SW480 (cell line): ENCODE results near the gene RHOG.
"Not testable (repeated sequence)": the region's sequence is repeated elsewhere in the genome, so short reads cannot be mapped to it uniquely, and the experiment has no call there.

ENCODE experiments used
- DNase-seq: peaks from one replicate; pipeline ENCODE4 v3.0.0-alpha.2; 2016; ENCODE audit warnings: low spot score

The RHOG gene

DNA sequence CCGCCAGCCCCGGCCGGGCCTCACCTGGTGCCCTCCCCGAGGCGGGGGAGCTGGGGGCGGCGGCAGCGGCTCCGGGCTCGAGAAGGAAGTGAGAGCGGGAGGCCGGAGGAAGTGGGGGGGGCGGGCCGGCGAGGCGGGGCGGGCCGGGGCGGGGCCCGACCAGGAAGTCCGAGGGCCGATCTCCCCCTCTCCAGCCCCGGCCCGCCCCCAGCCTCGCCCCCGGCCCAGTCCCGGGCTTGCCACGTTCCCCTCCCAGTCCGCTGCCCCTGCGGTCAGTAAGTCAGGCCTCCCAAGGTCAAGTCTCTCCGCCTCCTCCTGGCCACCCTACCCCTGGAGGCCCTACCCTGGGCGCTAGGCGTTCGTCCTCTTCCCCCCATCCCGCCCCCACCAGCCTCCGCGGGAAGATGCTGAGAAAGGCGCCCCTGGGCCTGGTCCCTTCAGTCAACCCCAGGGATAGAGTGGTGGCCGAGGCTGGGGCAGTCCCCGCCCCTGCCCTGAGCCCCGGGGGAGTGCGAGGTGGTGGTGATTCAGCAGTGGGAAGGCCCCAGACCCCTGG lies at the start of gene RHOG:
TSS of gene RHOG (minus strand) at position 90 of the 556 bp plus-strand sequence. CDS start 12,821 bp downstream, outside the sequence.
- DNase-seq = no peak

GRCh38 chr11:3890014-3890413 lies 49.3 kb upstream of the RHOG start:
- DNase-seq = no peak

DNA sequence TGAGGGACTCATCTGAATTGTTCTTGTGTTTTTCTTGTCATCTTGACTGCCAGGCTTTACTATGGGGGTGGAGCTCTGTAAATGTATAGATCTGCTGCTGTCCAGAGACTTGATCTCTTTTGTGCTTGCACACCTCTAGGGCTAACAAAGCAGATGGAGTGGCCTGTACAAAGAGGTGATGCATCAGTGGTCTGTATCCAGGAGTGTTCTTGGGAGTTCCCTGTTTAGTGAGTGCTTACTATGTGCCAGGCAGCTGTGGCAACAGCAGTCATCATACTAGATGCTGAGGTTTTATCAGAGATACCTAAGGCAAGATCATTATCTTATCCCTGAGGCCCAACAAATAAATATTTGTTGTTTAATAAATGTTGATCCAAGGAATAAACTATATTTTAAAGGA lies 48.1 kb upstream of the RHOG start:
- no peak for DNase-seq

DNA sequence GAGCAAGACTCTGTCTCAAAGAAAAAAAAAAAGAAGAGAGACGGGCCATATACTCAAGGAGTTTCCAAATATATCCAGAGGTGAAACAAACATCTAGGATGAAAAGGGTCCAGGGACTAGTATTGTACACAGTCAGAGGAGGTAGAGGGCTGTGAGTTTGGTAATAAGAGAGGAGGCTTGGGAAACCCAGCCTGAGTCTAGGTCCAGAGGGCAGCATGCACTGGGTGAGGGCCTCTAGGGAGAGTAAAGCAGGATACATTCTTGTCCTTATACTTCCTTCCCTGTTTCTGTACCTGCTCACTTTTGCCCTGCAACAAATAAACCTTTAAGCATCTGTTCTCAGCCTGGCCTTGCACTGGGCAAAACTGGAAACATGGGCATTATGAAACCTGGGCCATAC lies 46.2 kb upstream of the RHOG start:
- no peak for DNase-seq

GRCh38 chr11:3885855-3886254 lies 45.1 kb upstream of the RHOG start:
- DNase-seq = peak; percentile 81

DNA sequence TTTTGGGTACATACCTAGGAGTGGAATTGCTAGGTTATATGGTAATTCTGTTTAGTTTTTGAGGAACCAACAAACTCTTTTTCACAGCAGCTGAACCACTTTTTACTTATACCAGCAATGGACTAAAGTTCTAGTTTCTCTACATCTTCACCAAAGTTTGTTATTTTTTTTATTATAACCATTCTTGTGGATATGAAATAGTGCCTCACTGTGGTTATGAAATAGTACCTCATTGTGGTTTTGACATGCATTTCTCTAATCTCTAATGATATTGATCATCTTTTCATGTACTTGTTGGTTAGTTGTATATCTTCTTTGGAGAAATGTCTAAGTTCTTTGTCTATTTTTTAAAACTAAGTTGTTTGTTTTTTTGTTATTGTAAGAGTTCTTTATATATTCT lies 41.9 kb upstream of the RHOG start:
- no peak for DNase-seq

DNA sequence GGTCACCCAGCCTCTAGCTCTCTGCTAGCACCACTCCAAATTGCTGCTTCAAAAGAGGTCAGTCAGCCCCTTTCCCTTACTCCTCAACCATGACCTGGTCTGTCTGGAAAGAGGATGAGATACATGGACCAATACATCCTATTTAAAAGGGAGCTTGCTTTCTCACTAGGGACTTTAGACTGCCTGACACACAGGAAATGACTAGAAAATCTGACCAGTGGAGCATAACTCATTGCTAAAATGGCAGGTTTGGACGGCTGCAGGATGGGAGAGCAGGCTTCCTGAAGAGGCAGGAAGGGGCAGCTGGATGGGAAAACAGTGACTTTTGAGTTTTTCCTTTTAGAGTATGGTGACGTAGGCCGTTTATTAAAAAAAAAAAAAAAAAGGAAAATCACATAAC lies 40.0 kb upstream of the RHOG start:
- DNase-seq = peak; percentile 37

GRCh38 chr11:3879967-3880542 lies 39.3 kb upstream of the RHOG start:
- DNase-seq = peak; percentile 21

- DNase-seq = no peak
These were observed 38.6 kb upstream of the RHOG start for GRCh38 chr11:3879216-3879966.

DNA sequence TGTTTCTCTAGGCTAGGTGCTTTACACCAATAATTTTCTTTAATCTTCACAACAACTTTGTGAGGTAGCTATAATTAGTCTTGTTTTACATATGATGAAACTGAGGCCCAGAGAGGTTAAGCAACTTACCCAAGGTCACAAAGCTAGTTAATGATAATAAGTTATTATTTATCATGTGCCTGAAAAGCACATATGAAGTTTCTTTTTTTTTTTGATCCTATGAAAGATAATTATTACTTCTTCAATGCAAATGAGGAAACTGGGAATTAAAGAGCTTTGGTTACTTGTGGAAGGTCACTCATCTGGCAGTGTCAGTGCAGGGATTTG lies 37.5 kb upstream of the RHOG start:
- no peak for DNase-seq

DNA sequence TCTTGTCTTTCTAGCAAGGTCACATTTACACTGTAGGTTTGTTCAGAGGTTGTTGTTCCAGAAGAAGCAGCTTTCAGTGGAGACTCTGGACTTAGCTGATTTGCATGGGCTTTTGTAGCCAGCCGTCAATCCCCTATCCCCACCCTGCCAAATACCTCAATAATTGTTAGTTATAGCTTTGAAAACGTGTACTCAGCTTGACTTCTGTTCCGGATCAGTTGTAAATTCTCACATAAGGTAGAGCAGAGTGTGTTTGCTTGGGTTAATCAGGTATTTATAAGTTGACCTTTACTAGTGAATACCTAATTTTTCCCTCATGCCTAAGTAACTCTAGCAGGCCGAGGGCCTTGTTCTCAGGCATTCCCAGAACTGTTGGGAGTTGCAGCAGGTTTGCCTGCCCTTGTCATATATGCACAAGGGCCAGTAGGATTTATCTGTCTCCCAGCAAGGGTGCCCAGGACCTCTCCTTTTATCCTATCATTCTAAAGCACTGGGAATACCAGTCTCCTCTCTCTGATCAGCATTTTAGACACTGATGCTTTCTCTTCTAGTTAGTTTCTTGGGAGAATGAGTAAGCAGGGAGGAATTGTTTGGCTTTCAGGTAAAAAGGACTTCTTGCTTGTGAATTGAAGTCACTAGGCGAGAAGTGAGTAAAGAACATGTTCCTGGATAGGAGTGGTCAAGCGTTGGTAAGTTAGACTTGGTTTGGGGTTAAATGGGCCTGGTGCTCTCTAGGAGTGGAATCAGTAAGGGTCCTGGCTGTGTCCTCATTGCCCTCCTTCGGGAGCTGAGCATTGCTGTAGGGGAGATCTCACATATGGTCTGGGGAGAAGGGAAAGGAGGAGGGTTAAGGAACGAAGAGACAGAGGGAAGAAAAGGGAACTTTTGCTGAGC lies 36.9 kb upstream of the RHOG start:
- DNase-seq = no peak

DNA sequence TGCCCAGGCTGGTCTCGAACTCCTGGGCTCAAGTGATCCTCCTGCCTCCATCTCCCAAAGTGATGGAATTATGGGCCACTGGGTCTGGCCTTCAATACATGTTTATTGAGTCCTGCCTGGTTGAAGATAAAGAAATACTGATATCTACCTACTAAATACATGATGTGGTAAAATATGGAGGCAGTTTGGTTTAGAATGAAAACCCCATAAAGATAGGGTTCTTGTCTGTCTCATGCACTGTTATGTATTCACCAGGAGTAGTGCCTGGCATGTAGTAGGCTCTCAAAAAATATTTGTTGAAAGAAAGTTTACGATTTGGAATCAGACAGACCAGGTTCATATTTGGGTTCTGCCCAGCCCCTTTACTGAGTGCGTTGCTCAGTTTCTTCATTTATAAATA lies 35.9 kb upstream of the RHOG start:
- DNase-seq = no peak

- no peak for DNase-seq
These were observed 33.1 kb upstream of the RHOG start for GRCh38 chr11:3873712-3874349.

DNA sequence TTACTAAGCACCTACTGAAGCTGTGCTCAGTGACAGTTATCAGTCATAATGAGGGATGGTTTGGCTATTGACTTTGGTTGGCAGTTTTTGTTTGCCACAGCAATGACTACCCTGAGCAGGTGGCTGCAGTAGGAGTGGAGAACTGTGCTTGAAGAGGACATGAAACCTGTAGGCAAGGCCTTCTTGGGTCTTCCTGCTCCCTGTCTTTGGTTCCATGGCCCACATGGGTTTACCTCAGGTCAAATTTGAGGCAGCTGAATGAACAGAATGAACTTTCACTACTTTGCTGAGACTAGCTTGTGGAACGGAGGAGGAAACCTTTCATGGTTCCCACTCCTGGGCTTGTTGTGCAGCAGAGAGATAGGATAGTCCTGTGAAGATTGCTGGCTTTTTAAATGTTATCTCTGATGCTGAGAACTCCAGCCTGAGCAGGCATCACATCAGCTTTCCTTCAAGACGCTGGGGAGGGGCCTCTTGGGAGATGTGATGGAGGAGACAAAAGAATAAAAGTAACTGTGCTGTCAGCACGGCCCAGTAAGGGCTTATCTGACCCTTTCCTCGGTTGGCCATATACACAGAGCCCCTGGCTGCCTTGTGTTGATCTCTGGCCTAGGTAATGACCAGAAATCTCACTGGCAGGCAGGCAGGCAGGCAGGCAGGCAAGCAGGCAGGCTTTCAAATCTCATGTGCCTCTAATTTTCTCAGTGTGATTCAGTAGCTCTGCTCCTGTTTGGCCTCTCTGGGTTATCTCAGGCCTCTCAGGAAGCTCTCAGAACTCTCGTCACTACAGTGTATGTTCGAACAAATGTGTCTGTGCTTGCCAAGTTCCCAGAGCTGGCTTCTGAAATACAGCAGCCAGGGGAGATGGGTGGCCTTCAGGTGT lies 26.7 kb upstream of the RHOG start:
- DNase-seq = no peak

GRCh38 chr11:3866836-3867208 lies 26.1 kb upstream of the RHOG start:
- DNase-seq = no peak

DNA sequence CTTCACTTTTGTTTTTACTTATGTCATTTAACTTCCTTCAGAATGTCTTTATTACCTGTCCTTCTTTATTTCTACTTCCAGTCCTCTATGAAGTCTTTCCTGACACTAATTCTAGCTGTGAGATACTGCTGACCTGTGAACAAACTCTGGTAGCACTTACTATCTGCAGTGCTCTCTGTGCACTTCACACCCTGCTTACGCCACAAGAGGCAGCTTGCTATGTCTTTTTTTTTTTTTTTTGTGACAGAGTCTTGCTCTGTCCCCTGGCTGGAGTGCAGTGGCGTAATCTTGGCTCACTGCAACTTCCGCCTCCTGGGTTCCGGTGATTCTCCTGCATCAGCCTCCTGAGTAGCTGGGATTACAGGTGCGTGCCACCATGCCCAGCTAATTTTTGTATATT lies 25.4 kb upstream of the RHOG start:
- DNase-seq = no peak

DNA sequence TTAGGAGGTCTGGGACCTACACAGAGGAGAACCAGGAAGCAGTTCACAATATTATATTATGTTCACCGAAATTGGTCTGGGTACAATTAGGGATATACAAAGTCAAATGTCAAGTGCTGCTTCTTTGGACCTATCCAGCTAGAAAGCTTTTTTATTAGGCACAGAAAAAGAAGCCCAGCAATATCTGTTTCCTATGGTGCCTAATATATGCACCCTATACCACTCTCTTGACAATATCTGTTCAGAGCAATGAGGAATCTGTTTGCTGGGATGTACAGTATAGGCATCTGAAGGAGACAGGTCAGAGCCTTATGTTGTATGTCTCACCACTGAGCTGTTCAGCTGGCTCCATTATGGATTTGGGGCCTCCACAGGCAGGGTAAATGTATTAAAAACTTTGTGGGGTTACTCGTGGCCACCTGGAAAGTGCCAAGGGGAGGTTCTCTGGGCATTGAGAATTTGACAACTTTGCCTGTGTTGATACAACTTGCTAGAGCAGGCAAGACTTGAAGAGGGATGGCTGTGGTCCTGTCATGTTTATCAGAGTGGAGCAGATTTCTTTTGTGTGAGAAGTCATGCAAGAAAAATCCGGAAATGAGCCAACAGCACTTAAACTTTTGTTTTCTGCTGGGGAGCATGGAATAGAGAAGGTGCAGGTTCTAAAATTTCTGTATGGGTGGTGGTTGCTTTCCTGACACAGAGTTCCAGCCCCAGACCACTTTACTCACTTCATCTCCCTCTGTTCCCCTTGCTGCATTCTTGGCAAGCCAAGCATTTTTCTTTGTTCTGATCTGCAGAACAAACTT lies 24.8 kb upstream of the RHOG start:
- no peak for DNase-seq

- no peak for DNase-seq
These were observed 20.9 kb upstream of the RHOG start for GRCh38 chr11:3861683-3862082.

- not testable (repeated sequence) for DNase-seq
These were observed 20.2 kb upstream of the RHOG start for GRCh38 chr11:3860898-3861393.

GRCh38 chr11:3860375-3860774 lies 19.6 kb upstream of the RHOG start:
- no peak for DNase-seq
